Measurements from ENCODE around the gene NTNG2.

The NTNG2 gene

GRCh38 chr9:132247942-132248341, 86.1 kb downstream of the NTNG2 start:
- no peak for TF ChIP-seq CTCF (IDR thresholded peaks at IDR 0.05; ENCODE audit: low read length)
- no peak for TF ChIP-seq EZH2 (IDR thresholded peaks at IDR 0.05; ENCODE audit: borderline replicate concordance, low read length)
- Histone ChIP-seq H3K4me2 (ENCODE audit: low read length) (no peak overlapping the region), H3K36me3 (ENCODE audit: insufficient read depth, low read length) (no peaks in the 10 kb centered on the region), H3K79me2 (ENCODE audit: insufficient read depth, low read length) (no peaks in the 10 kb centered on the region), H3K4me1 (ENCODE audit: insufficient read depth, low read length, severe bottlenecking) (peaks cover 9% of the 10 kb centered on the region), H4K20me1 (ENCODE audit: insufficient read depth, low read length) (no peaks in the 10 kb centered on the region), H3K4me3 (ENCODE audit: low read depth, low read length, poor library complexity, severe bottlenecking) (no peak overlapping the region), H2AFZ (ENCODE audit: low read length) (no peak overlapping the region), H3K9ac (ENCODE audit: low read length) (no peak overlapping the region), H3F3A (ENCODE audit: insufficient read depth, low read length) (no peaks in the 10 kb centered on the region), H3K9me3 (ENCODE audit: low read length) (peaks cover 3% of the 10 kb centered on the region; the same call in 1 of the 2 replicates), H3K9me2 (ENCODE audit: low read depth, low read length) (no peaks in the 10 kb centered on the region), H3K27ac (ENCODE audit: low read depth, low read length, poor library complexity, severe bottlenecking) (no peak overlapping the region), H3K27me3 (ENCODE audit: insufficient read depth, low read length) (peaks cover 7% of the 10 kb centered on the region; the same call in 1 of the 2 replicates)

- Histone ChIP-seq H2AFZ (ENCODE audit: low read length) (no peak overlapping the region), H3K79me2 (ENCODE audit: insufficient read depth, low read length) (no peaks in the 10 kb centered on the region), H3K4me1 (ENCODE audit: insufficient read depth, low read length, severe bottlenecking) (no peaks in the 10 kb centered on the region), H3K36me3 (ENCODE audit: insufficient read depth, low read length) (no peaks in the 10 kb centered on the region), H4K20me1 (ENCODE audit: insufficient read depth, low read length) (no peaks in the 10 kb centered on the region), H3K4me2 (ENCODE audit: low read length) (no peak overlapping the region), H3F3A (ENCODE audit: insufficient read depth, low read length) (no peaks in the 10 kb centered on the region), H3K9ac (ENCODE audit: low read length) (no peak overlapping the region), H3K9me3 (ENCODE audit: low read length) (peaks cover 3% of the 10 kb centered on the region; the same call in 1 of the 2 replicates), H3K27me3 (ENCODE audit: insufficient read depth, low read length) (peaks cover 7% of the 10 kb centered on the region; the same call in 1 of the 2 replicates), H3K9me2 (ENCODE audit: low read depth, low read length) (no peaks in the 10 kb centered on the region), H3K4me3 (ENCODE audit: low read depth, low read length, poor library complexity, severe bottlenecking) (no peak overlapping the region), H3K27ac (ENCODE audit: low read depth, low read length, poor library complexity, severe bottlenecking) (no peak overlapping the region)
- TF ChIP-seq CTCF (IDR thresholded peaks at IDR 0.05; ENCODE audit: low read length) = no peak
- no peak for TF ChIP-seq EZH2 (IDR thresholded peaks at IDR 0.05; ENCODE audit: borderline replicate concordance, low read length)
Measured at GRCh38 chr9:132249123-132249522, 87.3 kb downstream of the NTNG2 start.

GRCh38 chr9:132249690-132250089, 87.8 kb downstream of the NTNG2 start:
- no peak overlapping the region for H2AFZ ChIP-seq (ENCODE audit: low read length)
- H3K79me2 ChIP-seq (ENCODE audit: insufficient read depth, low read length) = no peaks in the 10 kb centered on the region
- no peaks in the 10 kb centered on the region for H3K4me1 ChIP-seq (ENCODE audit: insufficient read depth, low read length, severe bottlenecking)
- peaks cover 3% of the 10 kb centered on the region; the same call in 1 of the 2 replicates for H3K9me3 ChIP-seq (ENCODE audit: low read length)
- TF ChIP-seq EZH2 (IDR thresholded peaks at IDR 0.05; ENCODE audit: borderline replicate concordance, low read length) (no peak), CTCF (IDR thresholded peaks at IDR 0.05; ENCODE audit: low read length) (no peak)
- H3F3A ChIP-seq (ENCODE audit: insufficient read depth, low read length) = no peaks in the 10 kb centered on the region
- no peak overlapping the region for H3K9ac ChIP-seq (ENCODE audit: low read length)
- no peak overlapping the region for H3K4me2 ChIP-seq (ENCODE audit: low read length)
- H3K4me3 ChIP-seq (ENCODE audit: low read depth, low read length, poor library complexity, severe bottlenecking) = no peak overlapping the region
- no peaks in the 10 kb centered on the region for H4K20me1 ChIP-seq (ENCODE audit: insufficient read depth, low read length)
- H3K36me3 ChIP-seq (ENCODE audit: insufficient read depth, low read length) = no peaks in the 10 kb centered on the region
- H3K27me3 ChIP-seq (ENCODE audit: insufficient read depth, low read length) = peaks cover 7% of the 10 kb centered on the region; the same call in 1 of the 2 replicates
- H3K27ac ChIP-seq (ENCODE audit: low read depth, low read length, poor library complexity, severe bottlenecking) = no peak overlapping the region
- H3K9me2 ChIP-seq (ENCODE audit: low read depth, low read length) = no peaks in the 10 kb centered on the region

All from OCI-LY1 (cell line).